GM18873 (cell line): Measurements from ENCODE around the gene FBXL13.
A peak's percentile ranks its signal among the peaks of the same experiment; 100 is the strongest.
"Not testable (repeated sequence)": the region's sequence is repeated elsewhere in the genome, so short reads cannot be mapped to it uniquely, and the experiment has no call there.

ENCODE experiments used
- ATAC-seq: cut with Tn5 transposase; IDR thresholded peaks from one replicate; pipeline ENCODE4 v1.9.1; 2021; ENCODE audit warnings: mild to moderate bottlenecking, moderate library complexity, moderate number of reproducible peaks; ENCODE audit not compliant: unreplicated experiment, low FRiP score

The FBXL13 gene

DNA sequence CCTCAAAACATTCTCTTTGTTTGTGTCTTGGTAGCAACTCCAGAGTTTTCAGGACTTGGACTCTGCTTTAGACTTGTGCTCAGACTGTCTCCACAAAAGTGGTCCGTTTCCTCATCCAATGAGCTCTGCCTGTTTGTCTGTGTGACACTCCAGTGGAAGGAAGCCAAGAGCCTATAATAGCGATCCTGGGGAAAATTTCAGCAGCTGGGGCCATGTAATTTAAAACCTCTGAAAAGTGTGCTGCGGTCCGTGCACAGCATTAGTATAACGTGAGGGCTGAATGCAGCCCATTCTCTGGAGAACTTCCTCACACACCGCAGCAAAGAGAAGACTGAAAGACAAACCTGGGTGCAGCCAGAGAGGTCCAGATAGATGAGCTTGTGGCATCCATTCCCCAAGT, 161.9 kb downstream of the FBXL13 start, which contains the start of gene LRRC17:
TSS of gene LRRC17 (plus strand) at position 259 of the 400 bp plus-strand sequence. CDS start 20,914 bp downstream, outside the sequence.
- ATAC-seq, result no peak

DNA sequence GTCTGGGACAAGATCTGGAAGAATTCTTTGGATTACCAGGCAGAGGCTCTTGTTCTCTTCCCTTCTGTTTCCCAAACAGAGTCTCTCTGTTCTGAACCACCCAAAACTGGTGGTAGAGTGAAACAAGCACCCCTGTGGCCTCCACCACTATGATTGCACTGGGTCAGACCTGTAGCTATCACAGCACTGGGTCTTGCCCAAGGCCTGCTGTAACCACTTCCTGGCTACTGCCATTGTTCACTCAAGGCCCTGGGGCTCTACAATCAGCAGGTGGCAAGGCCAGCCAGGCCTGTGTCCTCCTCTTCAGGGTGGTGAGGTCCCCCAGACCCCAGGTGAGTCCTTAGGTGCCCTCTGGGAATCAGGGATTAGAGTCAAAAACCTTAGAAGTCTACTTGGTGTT, 165.9 kb downstream of the FBXL13 start:
- ATAC-seq, result no peak

DNA sequence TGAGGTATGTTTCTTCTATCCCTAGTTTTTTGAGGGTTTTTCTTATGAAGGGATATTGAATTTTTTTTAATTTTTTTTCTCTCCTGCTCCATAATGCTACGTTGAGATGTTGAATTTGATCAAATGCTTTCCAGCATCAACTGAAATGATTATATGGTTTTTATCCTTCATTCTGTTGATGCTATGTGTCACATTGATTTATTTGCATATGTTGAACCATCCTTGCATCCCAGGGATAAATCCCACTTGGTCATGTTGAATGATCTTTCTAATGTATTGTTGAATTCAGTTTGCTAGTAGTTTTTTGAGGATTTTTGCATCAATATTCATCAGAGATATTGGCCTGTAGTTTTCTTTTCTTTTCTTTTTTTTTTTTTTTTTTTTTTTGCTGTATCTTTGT, 171.0 kb downstream of the FBXL13 start:
- not testable (repeated sequence) for ATAC-seq

DNA sequence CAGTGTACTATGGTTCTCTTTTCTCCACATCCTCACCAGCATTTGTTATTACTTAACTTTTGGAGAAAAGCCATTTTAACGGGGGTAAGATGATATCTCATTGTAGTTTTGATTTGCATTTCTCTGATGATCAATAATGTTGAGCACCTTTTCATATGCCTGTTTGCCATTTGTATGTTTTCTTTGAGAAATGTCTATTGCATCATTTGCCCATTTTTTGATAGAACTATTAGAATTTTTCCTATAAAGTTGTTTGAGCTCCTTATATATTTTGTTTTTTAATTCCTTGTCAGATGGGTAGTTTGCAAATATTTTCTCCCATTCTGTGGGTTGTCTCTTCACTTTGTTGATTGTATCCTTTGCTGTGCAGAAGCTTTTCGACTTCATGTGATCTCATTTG, 172.5 kb downstream of the FBXL13 start:
- not testable (repeated sequence) for ATAC-seq

DNA sequence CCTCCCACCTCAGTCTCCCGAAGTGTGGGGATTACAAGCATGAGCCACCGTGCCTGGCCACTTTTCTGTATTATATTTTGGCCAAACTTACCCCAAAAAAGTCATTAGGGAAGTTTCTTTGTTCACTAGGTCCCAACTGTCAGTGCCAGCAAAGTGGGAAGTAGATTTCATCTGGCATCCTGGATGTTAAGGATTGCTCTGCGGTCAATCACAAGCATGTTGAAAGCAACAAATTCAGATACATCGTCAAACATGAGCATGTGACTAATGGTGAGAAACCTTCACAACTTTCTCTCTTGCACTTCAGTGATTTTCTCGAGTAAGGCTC, 176.1 kb downstream of the FBXL13 start:
- no peak for ATAC-seq

DNA sequence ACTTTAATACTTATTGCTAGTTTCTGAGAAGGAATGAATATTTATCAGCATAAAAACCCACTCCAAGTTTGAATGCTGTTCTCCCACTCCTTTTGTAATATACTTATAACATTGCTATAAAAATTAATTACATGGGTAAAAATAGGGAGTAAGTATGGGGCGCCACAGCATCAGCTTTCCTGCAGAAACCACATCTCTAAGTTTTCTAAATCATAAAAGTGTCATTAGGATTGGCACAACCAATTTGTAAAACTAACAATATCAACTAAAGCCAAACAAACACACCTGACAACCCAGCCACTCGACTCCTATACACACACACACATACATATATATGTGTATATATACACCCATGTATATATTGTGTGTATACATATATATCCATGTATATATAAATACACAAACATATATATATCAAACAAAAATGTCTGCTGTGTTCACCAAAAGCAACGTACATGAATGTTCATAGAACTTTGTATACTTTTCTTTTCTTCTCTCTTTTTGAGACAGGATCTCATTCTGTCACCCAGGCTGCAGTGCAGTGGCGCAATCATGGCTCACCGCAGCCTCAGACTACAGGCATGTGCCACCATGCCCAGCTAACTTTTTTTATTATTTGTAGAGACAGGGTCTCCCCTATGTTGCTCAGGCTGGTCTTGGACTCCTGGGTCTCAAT, 176.6 kb downstream of the FBXL13 start:
- ATAC-seq, result no peak

DNA sequence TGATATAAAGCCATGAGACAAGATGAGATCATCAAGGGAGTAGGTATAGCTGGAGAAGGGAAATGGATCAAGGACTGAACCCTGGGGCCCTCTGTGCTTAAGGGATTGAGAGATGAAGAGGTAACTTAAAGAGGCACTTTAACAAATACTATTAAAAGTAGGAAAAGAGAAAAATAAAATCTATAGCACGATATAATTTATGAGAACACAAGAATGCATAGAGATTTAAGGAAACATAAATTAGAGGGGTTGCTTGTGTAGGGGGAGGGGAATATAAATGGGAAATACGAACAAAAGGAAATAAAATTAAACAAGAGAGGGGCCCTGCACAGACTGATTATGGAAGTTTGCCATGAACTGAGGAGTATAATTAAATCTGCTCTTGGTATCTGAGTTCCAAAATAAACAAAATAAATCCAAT, 177.4 kb downstream of the FBXL13 start:
- no peak for ATAC-seq

DNA sequence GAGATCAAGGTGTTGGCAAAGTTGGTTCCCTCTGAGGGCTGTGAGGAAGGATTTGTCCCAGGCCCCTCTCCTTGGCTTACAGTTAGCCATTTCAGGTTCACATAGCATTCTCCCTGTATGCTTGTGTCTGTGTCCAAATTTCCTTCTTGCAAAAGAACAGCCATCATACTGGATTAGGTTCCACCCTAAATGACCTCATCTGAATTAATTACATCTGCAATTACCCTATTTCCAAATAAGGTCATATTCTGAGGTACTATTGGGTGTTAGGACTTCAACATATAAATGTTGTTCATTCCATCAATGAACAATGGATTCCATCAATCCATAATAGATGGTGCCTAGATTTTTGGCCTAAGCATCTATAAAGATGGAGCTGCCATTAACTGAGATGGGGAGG, 178.0 kb downstream of the FBXL13 start:
- no peak for ATAC-seq

DNA sequence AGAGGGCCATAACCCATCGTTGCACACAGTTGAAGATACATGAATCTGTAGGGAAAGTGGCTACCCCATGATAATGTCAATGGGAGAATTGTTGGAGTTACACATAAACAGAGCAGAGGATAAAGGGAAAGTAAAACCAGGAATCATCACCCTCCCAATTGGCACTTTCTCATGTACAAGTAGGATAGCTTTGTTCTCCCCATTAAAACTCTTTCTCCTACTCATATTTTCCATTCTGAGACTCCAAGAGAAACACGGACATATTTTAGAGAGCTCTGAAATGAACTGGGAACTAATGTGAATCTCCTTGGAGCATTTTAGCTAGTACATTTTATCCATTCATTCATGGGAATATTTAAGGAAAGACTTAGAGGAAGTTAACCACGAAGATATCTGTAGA, 179.0 kb downstream of the FBXL13 start:
- no peak for ATAC-seq

DNA sequence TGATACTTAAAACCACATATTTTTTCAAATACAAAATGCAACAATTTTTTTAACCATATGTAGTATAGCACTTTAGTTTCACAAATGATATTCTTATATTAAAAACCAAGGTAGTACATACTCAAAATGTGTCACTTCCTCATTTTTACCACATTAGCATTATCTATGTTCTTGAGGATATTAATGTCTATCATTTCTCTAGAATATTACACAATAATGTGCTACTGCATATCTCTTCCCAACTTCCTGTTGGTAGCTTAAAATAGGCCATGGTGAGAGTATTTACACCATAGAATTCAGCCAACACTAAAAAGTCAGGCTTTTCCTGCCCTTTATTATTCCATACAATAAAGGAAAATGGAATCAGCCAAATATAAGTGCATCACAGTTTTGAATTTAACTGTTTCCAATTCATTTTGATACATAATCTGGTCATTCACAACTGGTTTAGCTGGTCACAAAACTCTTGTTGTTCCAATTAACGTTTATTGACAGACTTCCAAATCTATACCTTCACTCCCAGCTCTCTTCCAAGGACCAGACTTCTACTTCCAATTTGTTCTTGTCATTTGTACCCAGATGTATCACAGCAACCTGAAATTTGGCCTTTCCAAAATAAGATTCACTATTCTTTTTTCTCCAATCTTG, 181.8 kb downstream of the FBXL13 start:
- ATAC-seq, result no peak

DNA sequence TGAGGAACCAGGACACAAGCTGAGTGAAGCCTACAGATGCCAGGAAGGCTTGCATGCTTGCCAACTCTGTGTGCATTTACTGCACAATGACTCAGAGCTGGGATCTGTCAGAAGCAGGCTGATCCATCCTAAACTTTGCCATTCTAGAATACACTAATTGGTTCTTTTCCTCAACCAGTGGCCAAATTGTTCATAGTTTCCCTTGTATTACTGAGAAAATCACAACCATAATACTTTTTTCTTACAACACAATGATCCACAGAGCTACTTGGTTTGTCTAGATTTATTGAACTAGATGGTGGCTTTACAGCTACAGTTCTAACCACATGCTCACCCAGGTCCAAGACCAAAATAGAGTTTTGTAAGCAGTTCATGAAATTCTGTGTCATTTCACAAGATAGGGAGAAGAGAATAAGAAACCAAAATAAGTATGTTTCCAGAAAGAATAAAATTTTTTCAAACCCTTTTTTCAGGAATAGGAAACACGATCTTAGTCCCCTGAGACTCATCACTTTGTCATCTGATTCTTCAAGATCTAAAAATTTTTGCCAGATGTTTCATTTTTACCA, 182.8 kb downstream of the FBXL13 start:
- ATAC-seq, result no peak

DNA sequence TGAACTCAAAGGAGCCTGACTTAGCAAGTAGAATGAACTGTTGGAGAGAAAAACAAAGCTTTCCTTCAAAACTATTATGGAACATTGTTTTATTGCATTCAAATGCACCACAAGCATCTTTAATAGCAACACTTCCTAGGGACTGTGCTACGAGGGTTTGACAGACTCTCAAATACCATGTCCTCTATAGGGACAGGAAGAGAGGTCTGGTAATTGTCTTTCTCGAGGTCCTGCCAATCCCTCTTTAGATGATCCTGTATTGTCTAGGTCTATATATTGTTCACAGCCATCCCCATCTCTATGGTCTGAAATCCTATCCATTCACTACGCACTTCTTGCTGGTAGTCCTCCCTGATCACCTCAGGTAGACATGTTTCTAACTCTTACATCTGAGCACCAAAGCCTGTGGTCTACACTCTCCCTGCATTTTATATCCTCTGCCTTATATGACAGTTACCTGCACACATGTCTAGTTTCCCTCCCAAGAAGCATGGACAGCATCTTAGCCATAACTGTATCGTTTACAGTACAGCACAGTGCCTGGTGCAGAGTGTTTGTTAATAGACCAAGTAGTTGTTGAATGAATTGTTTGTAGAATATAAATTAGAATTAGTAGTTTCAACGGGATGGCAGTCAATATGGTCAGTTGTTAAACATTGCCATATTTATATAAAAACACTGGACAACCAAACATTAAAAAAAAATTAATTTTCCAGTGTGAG, 183.5 kb downstream of the FBXL13 start:
- no peak for ATAC-seq

DNA sequence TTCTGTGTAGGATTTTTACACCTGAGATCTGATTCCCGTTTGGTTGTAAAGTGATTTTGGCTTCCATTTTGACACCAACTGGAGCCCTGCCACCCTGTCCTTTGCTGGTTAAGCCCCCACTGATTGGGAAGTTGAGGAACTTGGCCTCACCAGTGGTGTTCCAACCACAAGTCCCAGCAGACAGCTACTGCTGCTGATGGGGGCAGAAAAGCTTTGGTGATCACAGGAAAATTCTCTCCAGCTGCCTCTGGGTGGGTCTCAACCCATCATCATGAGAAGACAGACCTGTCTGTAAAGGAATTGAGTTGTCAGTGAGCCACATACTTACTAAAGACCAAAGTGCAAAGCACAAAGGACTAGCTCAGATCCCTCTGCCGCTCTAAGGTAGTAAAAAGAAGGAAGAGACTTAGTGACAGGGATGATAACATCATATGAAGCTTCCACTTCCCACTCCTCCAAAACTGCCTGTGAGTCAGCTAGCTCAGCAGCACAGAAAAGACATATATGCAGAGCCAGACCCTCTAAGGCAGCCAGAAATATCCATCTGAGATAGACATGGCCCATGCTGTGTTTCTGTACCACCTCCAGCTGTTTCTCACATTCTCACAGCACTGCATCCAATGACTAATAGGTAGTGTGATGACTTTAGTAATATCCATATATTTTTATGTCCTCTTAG, 184.2 kb downstream of the FBXL13 start:
- no peak for ATAC-seq

DNA sequence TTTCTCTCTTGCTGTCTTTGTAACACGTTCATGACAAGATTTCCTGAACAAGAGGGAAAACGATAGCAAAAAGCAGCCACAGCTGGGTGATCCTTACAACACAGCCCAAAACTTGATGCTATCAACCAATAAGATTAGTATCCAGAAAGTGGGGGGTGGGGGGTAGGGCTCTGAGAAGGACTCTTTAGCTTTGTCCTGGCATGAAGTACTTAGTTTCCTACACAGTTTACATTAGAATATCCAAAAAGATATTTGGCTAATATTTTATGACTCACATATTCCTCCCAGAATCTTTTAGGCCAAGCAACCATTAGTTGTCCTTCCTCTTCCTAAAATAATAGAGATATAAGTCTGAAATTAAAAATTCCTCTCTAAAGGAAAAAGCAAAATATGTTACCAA, 184.7 kb downstream of the FBXL13 start:
- no peak for ATAC-seq

DNA sequence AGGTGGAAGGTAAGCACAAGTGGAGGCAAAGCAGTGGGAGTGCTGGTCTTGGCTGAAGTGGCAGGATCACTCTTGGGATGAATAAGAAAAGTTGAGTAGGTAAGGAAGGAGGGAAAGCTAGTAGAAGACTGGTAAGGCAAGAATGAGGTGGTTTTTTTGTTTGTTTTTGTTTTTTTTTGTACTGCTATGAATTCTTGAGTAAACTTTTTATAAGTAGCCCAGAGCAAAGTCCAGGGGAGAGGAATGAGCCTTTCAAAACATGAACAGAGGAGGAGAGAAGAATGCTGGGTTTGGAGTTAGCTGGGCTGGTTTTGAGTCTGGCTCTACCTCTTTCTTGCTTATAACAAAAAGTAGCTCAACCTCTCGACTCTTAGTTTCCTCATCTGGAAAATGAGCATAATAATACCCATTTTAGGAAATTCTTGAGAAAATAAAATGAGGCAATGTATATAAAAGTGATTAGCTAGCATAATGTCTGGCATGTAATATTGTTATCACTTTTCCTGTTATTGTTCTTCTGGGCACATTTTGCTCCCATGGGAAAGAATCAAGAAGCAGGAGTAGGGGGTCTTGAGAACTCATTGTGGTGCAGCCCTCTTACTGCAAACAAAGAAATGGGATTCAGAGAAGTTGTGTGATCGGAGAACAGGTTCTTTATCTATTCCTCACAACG, 185.9 kb downstream of the FBXL13 start:
- no peak for ATAC-seq

DNA sequence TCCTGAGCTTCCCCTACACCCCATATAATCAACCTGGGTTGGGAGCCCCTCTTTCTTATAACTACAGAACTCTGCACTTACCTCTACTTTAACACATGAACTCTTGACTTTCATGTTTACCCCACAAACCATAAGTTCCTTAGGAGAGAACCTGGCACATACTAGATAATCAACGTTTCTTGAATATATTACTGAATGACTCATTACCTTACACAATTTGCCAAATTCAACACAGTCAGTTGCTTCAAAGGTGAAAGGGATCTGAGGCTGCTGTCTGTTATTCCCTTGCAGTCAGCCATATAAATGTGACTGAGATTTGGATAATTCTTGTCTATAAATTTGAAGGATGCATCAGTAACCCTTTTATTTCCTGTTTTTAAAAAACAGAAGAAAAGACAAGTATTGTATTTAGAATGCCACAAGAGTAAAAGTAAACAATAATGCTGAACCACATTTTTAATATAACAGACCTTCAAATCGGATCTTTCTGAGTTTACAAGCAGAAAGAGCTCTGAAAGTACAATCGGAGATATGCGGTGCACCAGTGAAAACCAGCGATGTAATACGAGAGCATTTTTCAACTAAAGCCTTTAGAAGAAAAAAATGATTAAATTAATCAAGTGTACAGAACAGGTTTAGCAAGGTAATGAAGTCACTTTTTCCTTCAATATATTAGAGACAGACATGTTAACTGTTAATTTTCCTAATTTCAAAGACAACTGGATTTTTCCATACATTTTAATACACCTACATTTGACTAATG, 191.3 kb downstream of the FBXL13 start:
- ATAC-seq, result no peak

DNA sequence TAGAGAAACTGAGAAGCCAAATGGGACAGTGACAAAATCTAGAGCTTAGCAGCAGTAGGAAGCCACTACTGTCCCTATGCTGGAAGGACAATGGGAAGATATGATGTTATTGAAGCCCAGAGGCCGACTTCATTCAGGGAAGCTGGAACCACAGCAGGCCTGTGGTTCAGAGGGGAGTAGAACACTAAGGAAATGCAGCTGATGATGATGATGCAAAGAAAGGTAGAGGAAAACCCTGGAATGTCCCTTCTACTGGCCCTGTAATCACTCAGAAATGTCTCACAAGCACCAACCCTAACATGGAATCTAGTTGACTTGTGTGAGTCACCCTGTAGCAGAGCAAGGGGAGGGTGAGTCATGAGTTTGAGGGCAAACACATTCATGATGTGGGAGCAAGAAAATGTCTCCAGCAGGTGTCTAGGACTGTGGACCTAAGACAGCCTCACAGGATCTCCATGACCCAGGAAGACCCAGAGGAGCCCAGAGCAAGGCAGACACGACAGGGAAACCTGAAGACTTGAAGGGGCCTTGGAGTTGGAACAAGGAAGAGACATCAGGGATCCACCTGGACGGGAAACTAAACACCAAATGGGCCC, 198.8 kb downstream of the FBXL13 start:
- ATAC-seq, result no peak

DNA sequence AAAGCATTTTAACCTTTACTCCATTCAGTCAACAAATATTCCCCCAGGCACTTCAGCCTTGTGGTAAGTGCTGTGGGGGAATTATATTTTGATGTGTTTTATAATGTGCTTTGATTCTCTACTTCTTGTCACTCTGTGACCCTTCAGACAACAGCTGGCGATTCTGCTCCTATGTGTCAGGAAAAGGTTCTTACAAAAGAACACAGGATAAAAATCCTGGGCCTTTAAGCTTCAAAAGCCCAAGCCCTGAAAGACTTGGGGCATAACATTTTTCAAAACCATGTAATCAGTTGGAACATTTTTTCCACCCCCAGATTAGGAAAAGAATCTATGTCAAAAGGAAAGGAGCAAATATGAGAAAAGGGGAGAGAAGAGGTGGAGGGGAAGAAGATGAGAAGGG, 199.6 kb downstream of the FBXL13 start:
- no peak for ATAC-seq

DNA sequence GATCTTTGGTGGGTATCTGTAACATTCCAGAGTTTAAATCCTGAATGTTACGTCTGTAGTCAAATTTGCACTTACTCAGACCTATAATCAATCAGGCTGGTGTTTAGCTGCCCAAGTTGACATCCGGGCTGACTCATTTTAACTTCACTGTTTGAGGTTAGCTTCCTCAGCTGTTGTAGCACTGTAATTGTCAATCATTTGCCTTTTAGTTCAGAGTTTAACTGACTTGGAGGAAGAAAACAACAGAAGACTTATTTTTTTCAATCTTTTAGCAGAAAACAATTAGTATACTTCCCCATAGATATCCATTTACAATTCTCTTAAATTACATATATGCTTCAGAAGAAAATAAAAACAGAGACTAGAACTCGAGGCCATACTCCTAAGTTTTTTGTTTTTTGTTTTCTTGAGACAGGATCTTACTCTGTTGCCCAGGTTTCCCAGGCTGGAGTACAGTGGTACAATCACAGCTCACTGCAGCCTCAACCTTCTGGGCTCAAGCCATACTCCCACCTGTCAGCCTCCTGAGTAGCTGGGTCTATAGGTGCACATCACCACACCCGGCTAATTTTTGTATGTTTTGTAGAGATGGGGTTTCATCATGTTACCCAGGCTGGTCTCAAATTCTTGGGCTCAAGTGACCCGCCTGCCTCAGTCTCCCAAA, 200.3 kb downstream of the FBXL13 start:
- ATAC-seq, result peak; percentile 100
